Prostate gland (tissue), 2 donors: Measurements from ENCODE around the gene ALG8. TPM values are rescaled to one million over a fixed set of nuclear protein-coding genes. Genes with fewer than 3 reads are reported as not detected.

ENCODE experiments used
- DNase-seq: peaks from one replicate; pipeline ENCODE4 v3.0.0-alpha.2; 2019; ENCODE audit warnings: low spot score
- H3K27ac ChIP-seq, 2 donors: fragments of 200-600 bp; sonication (generic); 2 replicates each; pipeline ENCODE4 v1.5.1; 2017 to 2019
- H3K27me3 ChIP-seq: fragments of 200-600 bp; sonication (generic); replicated peaks from 2 replicates; pipeline ENCODE4 v1.5.1; 2019; ENCODE audit not compliant: insufficient read depth
- H3K36me3 ChIP-seq, 2 donors: fragments of 200-600 bp; sonication (generic); 1 replicate in 1 of 2; 2 replicates in 1 of 2; pipeline versions ENCODE4 v1.5.1 to v1.8.1; 2017 to 2019
- H3K4me1 ChIP-seq: fragments of 200-600 bp; sonication (generic); replicated peaks from 2 replicates; pipeline ENCODE4 v1.5.1; 2019
- H3K4me3 ChIP-seq, 2 donors: fragments of 200-600 bp; sonication (generic); 2 replicates each; pipeline ENCODE4 v1.5.1; 2017 to 2019
- H3K9me3 ChIP-seq: fragments of 200-600 bp; sonication (generic); 2 replicates; pipeline ENCODE4 v1.5.1; 2017
- POLR2A ChIP-seq: fragments of 450-650 bp; IDR thresholded peaks from one replicate; pipeline ENCODE4 v1.6.1; 2016; ENCODE audit warnings: antibody characterized with exemption, mild to moderate bottlenecking
- POLR2AphosphoS5 ChIP-seq: sonication (generic); formaldehyde crosslinking; IDR thresholded peaks from one replicate; pipeline ENCODE4 v1.6.1; 2017; ENCODE audit warnings: antibody characterized with exemption
- WGBS: methylation state at CpG from one replicate; pipeline ENCODE4 v1.1.5; 2018; 5-methylcytosine and 5-hydroxymethylcytosine counted together
- intact Hi-C: fragments of 100-400 bp; cut with DNase I; formaldehyde crosslinking; loops from one replicate; pipeline ENCODE4 v1.14.2; 2022
- small RNA-seq, 2 donors: library from RNA; depleted of rRNA; stranded (forward); fragments of <200 nt; gene quantifications; one replicate each; pipeline ENCODE3, GENCODE V24; 2016
- total RNA-seq, 2 donors: library from RNA; depleted of rRNA; stranded (reverse); fragments of >200 nt; gene quantifications; one replicate each; pipeline ENCODE4 v1.1.0, GENCODE V29; 2016
- TF ChIP-seq, protein P1 (sequence below), 4 experiments: fragments of 200-600 bp in 2 of 4; fragments of 450-650 bp in 2 of 4; sonication (generic) in 2 of 4; IDR thresholded peaks; 1 replicate in 3 of 4; 2 replicates in 1 of 4; pipeline ENCODE4 v1.5.1; 2016 to 2019; ENCODE audit warnings: antibody characterized with exemption in 4 of 4, mild to moderate bottlenecking in 2 of 4, moderate library complexity in 2 of 4

ALG8 gene
- total RNA-seq, 2 donors from 2014 or later: 34.0 to 50.3 TPM

DNA sequence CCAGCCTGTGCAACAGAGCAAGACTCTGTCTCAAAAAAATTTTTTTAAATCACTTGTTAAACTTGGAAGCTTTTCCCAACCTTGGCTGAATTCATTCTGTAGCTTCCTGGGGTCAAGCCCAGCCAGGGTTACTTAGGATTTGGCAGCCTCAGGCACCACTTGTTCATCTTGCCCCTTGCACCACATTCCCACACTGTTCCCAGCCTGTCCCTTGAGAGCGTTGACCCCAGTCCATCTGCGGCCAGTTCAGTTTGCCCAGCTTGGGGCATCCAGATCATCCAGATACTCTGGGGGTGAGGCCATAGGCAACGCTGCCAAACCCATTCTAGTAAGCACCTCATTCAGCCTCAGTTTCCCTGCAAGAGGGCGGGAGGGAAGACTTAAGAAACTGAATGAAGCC lies 84.5 kb downstream of the ALG8 start:
- Histone ChIP-seq H3K4me3 (no peak overlapping the region), H3K36me3 (no peaks in the 10 kb centered on the region), H3K27me3 (no peaks in the 10 kb centered on the region), H3K27ac (no peak overlapping the region), H3K4me1 (no peaks in the 10 kb centered on the region), H3K9me3 (no peaks in the 10 kb centered on the region)
- no peak for TF ChIP-seq POLR2AphosphoS5
- TF ChIP-seq, protein P1, sequence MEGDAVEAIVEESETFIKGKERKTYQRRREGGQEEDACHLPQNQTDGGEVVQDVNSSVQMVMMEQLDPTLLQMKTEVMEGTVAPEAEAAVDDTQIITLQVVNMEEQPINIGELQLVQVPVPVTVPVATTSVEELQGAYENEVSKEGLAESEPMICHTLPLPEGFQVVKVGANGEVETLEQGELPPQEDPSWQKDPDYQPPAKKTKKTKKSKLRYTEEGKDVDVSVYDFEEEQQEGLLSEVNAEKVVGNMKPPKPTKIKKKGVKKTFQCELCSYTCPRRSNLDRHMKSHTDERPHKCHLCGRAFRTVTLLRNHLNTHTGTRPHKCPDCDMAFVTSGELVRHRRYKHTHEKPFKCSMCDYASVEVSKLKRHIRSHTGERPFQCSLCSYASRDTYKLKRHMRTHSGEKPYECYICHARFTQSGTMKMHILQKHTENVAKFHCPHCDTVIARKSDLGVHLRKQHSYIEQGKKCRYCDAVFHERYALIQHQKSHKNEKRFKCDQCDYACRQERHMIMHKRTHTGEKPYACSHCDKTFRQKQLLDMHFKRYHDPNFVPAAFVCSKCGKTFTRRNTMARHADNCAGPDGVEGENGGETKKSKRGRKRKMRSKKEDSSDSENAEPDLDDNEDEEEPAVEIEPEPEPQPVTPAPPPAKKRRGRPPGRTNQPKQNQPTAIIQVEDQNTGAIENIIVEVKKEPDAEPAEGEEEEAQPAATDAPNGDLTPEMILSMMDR (IDR thresholded peaks at IDR 0.05): no peak
- no peak for TF ChIP-seq POLR2A
- intact Hi-C loops: no loop called here
- DNase-seq: no peak
- 93% methylated on average over 4 of the region's 4 CpGs for WGBS

DNA sequence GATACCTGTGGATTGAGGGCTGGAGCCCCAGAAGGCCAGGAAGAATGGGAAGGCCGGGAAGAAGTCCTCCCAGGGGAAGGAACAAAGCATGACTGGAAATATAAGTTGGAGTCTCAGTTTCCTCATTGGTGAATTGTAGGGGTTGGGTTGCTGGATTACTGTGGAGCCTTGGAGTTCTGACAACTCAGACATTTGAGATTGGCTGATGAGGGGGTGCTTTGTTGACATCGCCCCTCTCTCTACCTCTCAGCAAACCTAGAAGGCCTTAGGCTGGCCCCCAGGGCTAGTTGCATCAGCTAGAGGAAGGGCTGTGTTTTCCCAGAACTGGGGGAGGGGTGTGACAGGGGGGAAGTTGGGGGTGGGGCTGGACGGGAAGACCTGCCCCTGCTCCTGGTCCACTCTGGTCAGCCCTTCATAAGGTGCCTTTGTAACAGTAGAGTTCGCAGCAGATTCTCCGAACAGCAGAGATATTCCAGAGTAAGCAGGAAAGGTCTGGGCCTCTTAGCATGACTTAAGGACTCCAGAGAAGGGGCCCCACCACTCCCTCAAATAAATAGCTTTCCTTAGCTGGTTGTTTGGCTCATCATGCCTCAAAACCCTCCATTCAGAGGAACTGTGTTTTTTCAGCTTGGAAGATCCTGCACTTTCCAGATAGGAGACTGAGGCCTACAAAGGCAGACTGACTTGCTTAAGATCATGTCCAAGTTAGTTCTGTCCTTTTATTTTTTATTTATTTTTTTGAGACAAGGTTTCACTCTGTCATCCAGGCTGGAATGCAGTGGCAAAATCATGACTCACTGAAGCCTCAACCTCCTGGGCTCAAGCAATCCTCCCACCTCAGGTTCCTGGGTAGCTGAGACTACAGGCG lies 88.2 kb downstream of the ALG8 start:
- no peak overlapping the region for H3K27ac ChIP-seq
- no peaks in the 10 kb centered on the region for H3K36me3 ChIP-seq
- TF ChIP-seq, protein P1 (IDR thresholded peaks at IDR 0.05): no peak
- intact Hi-C loops: no loop called here
- no peaks in the 10 kb centered on the region for H3K27me3 ChIP-seq
- no peak for DNase-seq
- no peaks in the 10 kb centered on the region for H3K4me1 ChIP-seq
- H3K9me3 ChIP-seq: no peaks in the 10 kb centered on the region
- 83% methylated on average over 6 of the region's 6 CpGs for WGBS
- no peak overlapping the region for H3K4me3 ChIP-seq

Small RNA genes within 50 kb of the gene (small RNA-seq; reads per million reads assigned to genes)
- gene RNU6-126P: 0 reads per million in 2 donors

Other genes starting within 250 kb of the ALG8 start
- gene INTS4, start 145.0 kb downstream of the ALG8 start, total RNA-seq: 10 to 100 TPM; 30.1 to 31.0 TPM
- 10 to 100 TPM in 1 of 2 donors, 1 to 10 TPM in 1; 3.6 to 16.8 TPM for gene KCTD14, start 116.3 kb downstream of the ALG8 start, total RNA-seq
- gene THRSP, start 75.8 kb downstream of the ALG8 start, total RNA-seq: not detected
- gene NDUFC2, start 59.8 kb downstream of the ALG8 start, total RNA-seq: 100 to 1,000 TPM; 119 to 193 TPM
- 10 to 100 TPM in 1 of 2 donors, 1 to 10 TPM in 1; 7.3 to 12.2 TPM for gene KCTD21, start 49.0 kb upstream of the ALG8 start, total RNA-seq
- 10 to 100 TPM in 1 of 2 donors, 1 to 10 TPM in 1; 3.4 to 13.6 TPM for gene USP35, start 49.3 kb upstream of the ALG8 start, total RNA-seq